HEK293 (cell line): ENCODE measurements around the gene CC2D2A.

Source experiments
- CTCF ChIA-PET: fragments of 350-600 bp; formaldehyde crosslinking; extraction: SDS; loops from one replicate; lab custom pipeline; 2021; ENCODE audit warnings: antibody characterized with exemption; lab: Yijun Ruan, JAX
- POLR2A ChIA-PET: fragments of 300-600 bp; formaldehyde crosslinking; extraction: SDS; loops from one replicate; lab custom pipeline; 2020; ENCODE audit warnings: antibody characterized with exemption, inconsistent platforms; lab: Yijun Ruan, JAX
- H3K27ac ChIP-seq: fragments of 200-500 bp; sonication (Bioruptor generic); 2 replicates; pipeline ENCODE4 v1.5.1; 2014; ENCODE audit warnings: low read depth, low read length, control low read depth, inconsistent platforms; ENCODE audit errors: extremely low read depth
- H3K36me3 ChIP-seq, 2 experiments: fragments of 200-500 bp in 1 of 2; sonication (Bioruptor generic) in 1 of 2; 1 replicate in 1 of 2; 2 replicates in 1 of 2; pipeline ENCODE4 v1.5.1; 2014 to 2017; ENCODE audit warnings: inconsistent platforms in 2 of 2, low read length in 2 of 2; ENCODE audit not compliant: control insufficient read depth in 2 of 2, insufficient read depth in 1 of 2
- H3K4me1 ChIP-seq: fragments of 200-500 bp; sonication (Bioruptor generic); 2 replicates; pipeline ENCODE4 v1.5.1; 2014; ENCODE audit warnings: mild to moderate bottlenecking, low read length, inconsistent platforms; ENCODE audit not compliant: control insufficient read depth, insufficient read depth
- H3K4me3 ChIP-seq: 2 replicates; pipeline ENCODE4 v1.5.1; 2011; ENCODE audit warnings: low read depth, mild to moderate bottlenecking, control low read depth, low read length, moderate library complexity
- H3K9me3 ChIP-seq: fragments of 200-500 bp; sonication (Bioruptor generic); 2 replicates; pipeline ENCODE4 v1.5.1; 2014; ENCODE audit warnings: low read depth, low read length, inconsistent platforms; ENCODE audit not compliant: control insufficient read depth, insufficient read depth
- BCL11A ChIP-seq: fragments of 450-650 bp; formaldehyde crosslinking; IDR thresholded peaks from 2 replicates; pipeline ENCODE4 v1.5.1; 2016; ENCODE audit warnings: low read depth, missing biosample characterization, missing genetic modification characterization
- GLI2 ChIP-seq: fragments of 450-650 bp; formaldehyde crosslinking; IDR thresholded peaks from 2 replicates; pipeline ENCODE4; 2017; ENCODE audit warnings: missing biosample characterization, missing genetic modification characterization, low read depth, borderline replicate concordance
- HOXD13 ChIP-seq: sonication (generic); formaldehyde crosslinking; IDR thresholded peaks from 2 replicates; pipeline ENCODE4 v1.8.0; 2022; ENCODE audit warnings: missing genetic modification reagents, borderline replicate concordance
- KLF10 ChIP-seq: fragments of 450-650 bp; IDR thresholded peaks from 2 replicates; pipeline ENCODE4 v1.5.1; 2018; ENCODE audit warnings: missing biosample characterization, mild to moderate bottlenecking, missing genetic modification characterization
- OSR2 ChIP-seq: fragments of 450-650 bp; formaldehyde crosslinking; IDR thresholded peaks from 2 replicates; pipeline ENCODE4 v1.5.1; 2016; ENCODE audit warnings: missing biosample characterization, missing genetic modification characterization
- REPIN1 ChIP-seq: fragments of 450-650 bp; formaldehyde crosslinking; IDR thresholded peaks from 2 replicates; pipeline ENCODE4 v1.5.1; 2017; ENCODE audit warnings: missing biosample characterization, missing genetic modification characterization, low read depth
- SP7 ChIP-seq: fragments of 450-650 bp; formaldehyde crosslinking; IDR thresholded peaks from 2 replicates; pipeline ENCODE4 v1.5.1; 2016; ENCODE audit warnings: missing biosample characterization, missing genetic modification characterization
- ZBTB1 ChIP-seq: fragments of 450-650 bp; formaldehyde crosslinking; IDR thresholded peaks from 2 replicates; pipeline ENCODE4 v1.5.1; 2016; ENCODE audit warnings: missing biosample characterization, missing genetic modification characterization
- ZNF354C ChIP-seq: fragments of 450-650 bp; formaldehyde crosslinking; IDR thresholded peaks from 2 replicates; pipeline ENCODE4 v1.5.1; 2016; ENCODE audit warnings: missing biosample characterization, missing genetic modification characterization, low read depth, borderline replicate concordance
- ZNF416 ChIP-seq: fragments of 450-650 bp; formaldehyde crosslinking; IDR thresholded peaks from 2 replicates; pipeline ENCODE4 v1.5.1; 2016; ENCODE audit warnings: missing biosample characterization, missing genetic modification characterization
- ZNF433 ChIP-seq: fragments of 450-650 bp; formaldehyde crosslinking; IDR thresholded peaks from 2 replicates; pipeline ENCODE4 v1.5.1; 2016; ENCODE audit warnings: missing biosample characterization, missing genetic modification characterization, low read depth
- ZNF501 ChIP-seq: fragments of 450-650 bp; formaldehyde crosslinking; IDR thresholded peaks from 2 replicates; pipeline ENCODE4 v1.5.1; 2016; ENCODE audit warnings: missing biosample characterization, missing genetic modification characterization
- ZNF521 ChIP-seq: fragments of 450-650 bp; formaldehyde crosslinking; IDR thresholded peaks from 2 replicates; pipeline ENCODE4 v1.5.1; 2017; ENCODE audit warnings: missing biosample characterization, mild to moderate bottlenecking, missing genetic modification characterization
- ZNF561 ChIP-seq: fragments of 450-650 bp; IDR thresholded peaks from 2 replicates; pipeline ENCODE4 v1.5.1; 2018; ENCODE audit warnings: missing biosample characterization, missing genetic modification characterization, borderline replicate concordance
- ZNF830 ChIP-seq: fragments of 450-650 bp; IDR thresholded peaks from 2 replicates; pipeline ENCODE4 v1.5.0; 2018; ENCODE audit warnings: missing biosample characterization, missing genetic modification characterization, low read depth, mild to moderate bottlenecking, moderate library complexity
- TF ChIP-seq, protein P1 (sequence below): fragments of 450-650 bp; formaldehyde crosslinking; IDR thresholded peaks from 2 replicates; pipeline ENCODE4 v1.5.1; 2017; ENCODE audit warnings: missing biosample characterization, missing genetic modification characterization
- TF ChIP-seq, protein P2 (sequence below): fragments of 450-650 bp; formaldehyde crosslinking; IDR thresholded peaks from 2 replicates; pipeline ENCODE4 v1.5.1; 2016; ENCODE audit warnings: missing biosample characterization, missing genetic modification characterization
- TF ChIP-seq, protein P3 (sequence below): fragments of 450-650 bp; formaldehyde crosslinking; IDR thresholded peaks from 2 replicates; pipeline ENCODE4 v1.5.1; 2016; ENCODE audit warnings: missing biosample characterization, missing genetic modification characterization
- TF ChIP-seq, protein P4 (sequence below): fragments of 450-650 bp; formaldehyde crosslinking; IDR thresholded peaks from 2 replicates; pipeline ENCODE4 v1.5.1; 2016; ENCODE audit warnings: missing biosample characterization, missing genetic modification characterization
- TF ChIP-seq, protein P5 (sequence below): fragments of 450-650 bp; formaldehyde crosslinking; optimal IDR thresholded peaks from 2 replicates; pipeline ENCODE3; 2016; ENCODE audit warnings: missing biosample characterization, mild to moderate bottlenecking, missing genetic modification characterization

Gene CC2D2A

DNA sequence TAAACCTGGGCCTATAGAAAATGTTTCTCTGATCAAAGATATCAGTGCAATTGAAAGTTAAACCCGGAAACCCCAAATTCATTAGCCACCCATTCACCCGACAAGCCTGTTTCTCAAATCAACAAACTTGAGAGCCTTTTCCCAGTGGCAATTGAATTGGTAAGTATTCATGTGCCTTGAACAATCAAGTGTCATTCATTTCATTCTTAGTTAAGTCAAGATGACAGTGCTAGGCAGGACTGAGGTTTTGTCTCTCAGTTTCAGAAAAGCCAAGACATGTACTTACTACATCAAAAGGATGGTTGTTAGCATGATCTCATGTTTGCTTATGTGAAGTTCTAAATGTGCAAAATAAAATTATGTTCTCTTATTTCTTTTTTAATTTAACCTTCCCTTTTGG lies 32.3 kb downstream of the CC2D2A start (continued):
- TF ChIP-seq, protein P1, sequence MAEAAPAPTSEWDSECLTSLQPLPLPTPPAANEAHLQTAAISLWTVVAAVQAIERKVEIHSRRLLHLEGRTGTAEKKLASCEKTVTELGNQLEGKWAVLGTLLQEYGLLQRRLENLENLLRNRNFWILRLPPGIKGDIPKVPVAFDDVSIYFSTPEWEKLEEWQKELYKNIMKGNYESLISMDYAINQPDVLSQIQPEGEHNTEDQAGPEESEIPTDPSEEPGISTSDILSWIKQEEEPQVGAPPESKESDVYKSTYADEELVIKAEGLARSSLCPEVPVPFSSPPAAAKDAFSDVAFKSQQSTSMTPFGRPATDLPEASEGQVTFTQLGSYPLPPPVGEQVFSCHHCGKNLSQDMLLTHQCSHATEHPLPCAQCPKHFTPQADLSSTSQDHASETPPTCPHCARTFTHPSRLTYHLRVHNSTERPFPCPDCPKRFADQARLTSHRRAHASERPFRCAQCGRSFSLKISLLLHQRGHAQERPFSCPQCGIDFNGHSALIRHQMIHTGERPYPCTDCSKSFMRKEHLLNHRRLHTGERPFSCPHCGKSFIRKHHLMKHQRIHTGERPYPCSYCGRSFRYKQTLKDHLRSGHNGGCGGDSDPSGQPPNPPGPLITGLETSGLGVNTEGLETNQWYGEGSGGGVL (tag by site-specific recombination): no peak
- TF ChIP-seq BCL11A (tag by site-specific recombination) (no peak), ZNF501 (tag by site-specific recombination) (no peak), ZNF830 (tag by site-specific recombination) (no peak), ZNF354C (tag by site-specific recombination) (no peak)
- TF ChIP-seq, protein P2, sequence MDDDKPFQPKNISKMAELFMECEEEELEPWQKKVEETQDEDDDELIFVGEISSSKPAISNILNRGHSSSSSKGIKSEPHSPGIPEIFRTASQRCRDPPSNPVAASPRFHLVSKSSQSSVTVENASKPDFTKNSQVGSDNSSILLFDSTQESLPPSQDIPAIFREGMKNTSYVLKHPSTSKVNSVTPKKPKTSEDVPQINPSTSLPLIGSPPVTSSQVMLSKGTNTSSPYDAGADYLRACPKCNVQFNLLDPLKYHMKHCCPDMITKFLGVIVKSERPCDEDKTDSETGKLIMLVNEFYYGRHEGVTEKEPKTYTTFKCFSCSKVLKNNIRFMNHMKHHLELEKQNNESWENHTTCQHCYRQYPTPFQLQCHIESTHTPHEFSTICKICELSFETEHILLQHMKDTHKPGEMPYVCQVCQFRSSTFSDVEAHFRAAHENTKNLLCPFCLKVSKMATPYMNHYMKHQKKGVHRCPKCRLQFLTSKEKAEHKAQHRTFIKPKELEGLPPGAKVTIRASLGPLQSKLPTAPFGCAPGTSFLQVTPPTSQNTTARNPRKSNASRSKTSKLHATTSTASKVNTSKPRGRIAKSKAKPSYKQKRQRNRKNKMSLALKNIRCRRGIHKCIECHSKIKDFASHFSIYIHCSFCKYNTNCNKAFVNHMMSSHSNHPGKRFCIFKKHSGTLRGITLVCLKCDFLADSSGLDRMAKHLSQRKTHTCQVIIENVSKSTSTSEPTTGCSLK (tag by site-specific recombination): no peak
- TF ChIP-seq, protein P3, sequence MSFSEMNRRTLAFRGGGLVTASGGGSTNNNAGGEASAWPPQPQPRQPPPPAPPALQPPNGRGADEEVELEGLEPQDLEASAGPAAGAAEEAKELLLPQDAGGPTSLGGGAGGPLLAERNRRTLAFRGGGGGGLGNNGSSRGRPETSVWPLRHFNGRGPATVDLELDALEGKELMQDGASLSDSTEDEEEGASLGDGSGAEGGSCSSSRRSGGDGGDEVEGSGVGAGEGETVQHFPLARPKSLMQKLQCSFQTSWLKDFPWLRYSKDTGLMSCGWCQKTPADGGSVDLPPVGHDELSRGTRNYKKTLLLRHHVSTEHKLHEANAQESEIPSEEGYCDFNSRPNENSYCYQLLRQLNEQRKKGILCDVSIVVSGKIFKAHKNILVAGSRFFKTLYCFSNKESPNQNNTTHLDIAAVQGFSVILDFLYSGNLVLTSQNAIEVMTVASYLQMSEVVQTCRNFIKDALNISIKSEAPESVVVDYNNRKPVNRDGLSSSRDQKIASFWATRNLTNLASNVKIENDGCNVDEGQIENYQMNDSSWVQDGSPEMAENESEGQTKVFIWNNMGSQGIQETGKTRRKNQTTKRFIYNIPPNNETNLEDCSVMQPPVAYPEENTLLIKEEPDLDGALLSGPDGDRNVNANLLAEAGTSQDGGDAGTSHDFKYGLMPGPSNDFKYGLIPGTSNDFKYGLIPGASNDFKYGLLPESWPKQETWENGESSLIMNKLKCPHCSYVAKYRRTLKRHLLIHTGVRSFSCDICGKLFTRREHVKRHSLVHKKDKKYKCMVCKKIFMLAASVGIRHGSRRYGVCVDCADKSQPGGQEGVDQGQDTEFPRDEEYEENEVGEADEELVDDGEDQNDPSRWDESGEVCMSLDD: no peak

DNA sequence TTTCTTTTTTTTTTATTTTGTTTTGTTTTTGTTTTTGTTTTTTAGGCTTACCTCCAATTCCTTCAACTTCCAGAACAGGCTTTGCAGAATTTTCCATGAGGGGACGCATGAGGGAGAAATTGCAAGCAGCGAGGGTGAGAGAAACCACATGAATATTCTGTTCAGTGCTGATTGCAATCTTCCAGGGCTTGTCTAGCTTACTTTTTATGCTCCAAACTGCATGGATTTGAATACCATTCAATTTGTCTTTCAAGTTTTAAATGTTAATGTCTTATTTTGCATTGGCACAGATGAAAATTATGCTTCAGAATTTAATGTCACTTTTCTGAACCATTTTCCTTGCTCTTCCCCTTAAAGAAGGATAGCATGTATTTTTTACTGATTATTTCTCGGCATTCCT lies 32.7 kb downstream of the CC2D2A start:
- Histone ChIP-seq H3K4me3 (no peak overlapping the region), H3K27ac (no peak overlapping the region), H3K9me3 (no peaks in the 10 kb centered on the region), H3K4me1 (no peaks in the 10 kb centered on the region), H3K36me3 (no peaks in the 10 kb centered on the region)
- TF ChIP-seq KLF10: no peak
- no peak for TF ChIP-seq GLI2 (tag by site-specific recombination)
- TF ChIP-seq SP7 (tag by site-specific recombination): no peak
- TF ChIP-seq OSR2 (tag by site-specific recombination): no peak
- TF ChIP-seq ZNF561 (tag by site-specific recombination): no peak
- TF ChIP-seq ZBTB1: no peak
- no peak for TF ChIP-seq ZNF416
- TF ChIP-seq, protein P4, sequence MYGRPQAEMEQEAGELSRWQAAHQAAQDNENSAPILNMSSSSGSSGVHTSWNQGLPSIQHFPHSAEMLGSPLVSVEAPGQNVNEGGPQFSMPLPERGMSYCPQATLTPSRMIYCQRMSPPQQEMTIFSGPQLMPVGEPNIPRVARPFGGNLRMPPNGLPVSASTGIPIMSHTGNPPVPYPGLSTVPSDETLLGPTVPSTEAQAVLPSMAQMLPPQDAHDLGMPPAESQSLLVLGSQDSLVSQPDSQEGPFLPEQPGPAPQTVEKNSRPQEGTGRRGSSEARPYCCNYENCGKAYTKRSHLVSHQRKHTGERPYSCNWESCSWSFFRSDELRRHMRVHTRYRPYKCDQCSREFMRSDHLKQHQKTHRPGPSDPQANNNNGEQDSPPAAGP (tag by site-specific recombination): no peak
- TF ChIP-seq, protein P1 (tag by site-specific recombination): no peak
- no peak for TF ChIP-seq REPIN1 (tag by site-specific recombination)
- no peak for TF ChIP-seq ZNF433 (tag by site-specific recombination)
- TF ChIP-seq HOXD13: no peak
- no peak for TF ChIP-seq ZNF521
- TF ChIP-seq, protein P5, sequence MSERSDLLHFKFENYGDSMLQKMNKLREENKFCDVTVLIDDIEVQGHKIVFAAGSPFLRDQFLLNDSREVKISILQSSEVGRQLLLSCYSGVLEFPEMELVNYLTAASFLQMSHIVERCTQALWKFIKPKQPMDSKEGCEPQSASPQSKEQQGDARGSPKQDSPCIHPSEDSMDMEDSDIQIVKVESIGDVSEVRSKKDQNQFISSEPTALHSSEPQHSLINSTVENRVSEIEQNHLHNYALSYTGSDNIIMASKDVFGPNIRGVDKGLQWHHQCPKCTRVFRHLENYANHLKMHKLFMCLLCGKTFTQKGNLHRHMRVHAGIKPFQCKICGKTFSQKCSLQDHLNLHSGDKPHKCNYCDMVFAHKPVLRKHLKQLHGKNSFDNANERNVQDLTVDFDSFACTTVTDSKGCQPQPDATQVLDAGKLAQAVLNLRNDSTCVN: no peak
- ChIA-PET POLR2A (no interaction called here), CTCF (no interaction called here)
